GM23338 (cell line): ENCODE measurements around the gene CD46. TPM values are rescaled to one million over a fixed set of nuclear protein-coding genes. Genes with fewer than 3 reads are reported as not detected.

ENCODE experiments used
- ATAC-seq: fragments of 200-7000 bp; cut with Tn5 transposase; 3 replicates; pipeline ENCODE4 v1.9.1; 2020
- DNase-seq: peaks from one replicate; pipeline ENCODE4 v3.0.0-alpha.2; 2015; ENCODE audit warnings: low spot score
- H2AFZ ChIP-seq: fragments of 200-600 bp; sonication (generic); 2 replicates; pipeline ENCODE4 v1.8.0; 2016; ENCODE audit warnings: antibody characterized with exemption, mild to moderate bottlenecking, moderate library complexity
- H3F3A ChIP-seq: fragments of 200-600 bp; sonication (generic); replicated peaks from 2 replicates; pipeline ENCODE4 v1.8.0; 2017; ENCODE audit warnings: antibody characterized with exemption, mixed run types, low read depth
- H3K27ac ChIP-seq: fragments of 200-600 bp; sonication (generic); 2 replicates; pipeline ENCODE4 v1.6.1; 2016; ENCODE audit warnings: low read depth
- H3K27me3 ChIP-seq: fragments of 200-600 bp; sonication (generic); 2 replicates; pipeline ENCODE4 v1.8.0; 2016; ENCODE audit warnings: mild to moderate bottlenecking, mixed run types, moderate library complexity; ENCODE audit not compliant: insufficient read depth
- H3K36me3 ChIP-seq: fragments of 200-600 bp; sonication (generic); 2 replicates; pipeline ENCODE4 v1.8.0; 2016; ENCODE audit warnings: mild to moderate bottlenecking; ENCODE audit not compliant: insufficient read depth
- H3K4me1 ChIP-seq: fragments of 200-600 bp; sonication (generic); 2 replicates; pipeline ENCODE4 v1.8.0; 2016; ENCODE audit warnings: mild to moderate bottlenecking, moderate library complexity; ENCODE audit not compliant: insufficient read depth
- H3K4me2 ChIP-seq: fragments of 200-600 bp; sonication (generic); 2 replicates; pipeline ENCODE4 v1.7.1; 2017; ENCODE audit warnings: mixed run types
- H3K4me3 ChIP-seq: fragments of 200-600 bp; sonication (generic); 2 replicates; pipeline ENCODE4 v1.6.1; 2016; ENCODE audit warnings: mixed run types
- H3K79me2 ChIP-seq: fragments of 200-600 bp; sonication (generic); replicated peaks from 2 replicates; pipeline ENCODE4 v1.8.0; 2017; ENCODE audit warnings: mild to moderate bottlenecking; ENCODE audit not compliant: insufficient read depth
- H3K9me2 ChIP-seq: fragments of 200-600 bp; sonication (generic); 2 replicates; pipeline ENCODE4 v1.8.0; 2017; ENCODE audit not compliant: insufficient read depth
- H4K20me1 ChIP-seq: fragments of 200-600 bp; sonication (generic); replicated peaks from 2 replicates; pipeline ENCODE4 v1.8.0; 2017; ENCODE audit warnings: mild to moderate bottlenecking; ENCODE audit not compliant: insufficient read depth
- H3K27ac Mint-ChIP-seq: 2 replicates; pipeline ENCODE4 v1.8.0; 2020; ENCODE audit warnings: inconsistent platforms, mild to moderate bottlenecking, moderate library complexity, mixed read lengths
- H3K27me3 Mint-ChIP-seq: 3 replicates; pipeline ENCODE4 v1.8.0; 2022; ENCODE audit warnings: low read depth, mild to moderate bottlenecking, moderate library complexity, mixed read lengths, inconsistent platforms; ENCODE audit not compliant: insufficient read depth, poor library complexity
- H3K36me3 Mint-ChIP-seq: 3 replicates; pipeline ENCODE4 v1.8.0; 2021; ENCODE audit warnings: low read depth, mild to moderate bottlenecking, inconsistent platforms, moderate library complexity, mixed read lengths
- H3K4me1 Mint-ChIP-seq: 3 replicates; pipeline ENCODE4 v1.8.0; 2020; ENCODE audit warnings: mild to moderate bottlenecking, inconsistent platforms, mixed read lengths
- H3K4me3 Mint-ChIP-seq: 3 replicates; pipeline ENCODE4 v1.8.0; 2021; ENCODE audit warnings: moderate library complexity, mild to moderate bottlenecking, inconsistent platforms, mixed read lengths
- H3K9me3 Mint-ChIP-seq: 3 replicates; pipeline ENCODE4 v1.8.0; 2020; ENCODE audit warnings: moderate library complexity, mild to moderate bottlenecking, inconsistent platforms, mixed read lengths
- CREB1 ChIP-seq: fragments of 250-450 bp; sonication (Bioruptor Pico); IDR thresholded peaks from 2 replicates; pipeline ENCODE4 v1.5.0; 2020; ENCODE audit warnings: low read depth, mild to moderate bottlenecking, moderate library complexity
- EZH2 ChIP-seq: fragments of 200-600 bp; sonication (generic); IDR thresholded peaks from one replicate; pipeline ENCODE4 v1.8.0; 2017; ENCODE audit warnings: antibody characterized with exemption, mild to moderate bottlenecking, low read depth; ENCODE audit not compliant: unreplicated experiment
- JUNB ChIP-seq: IDR thresholded peaks from one replicate; pipeline ENCODE4 v1.6.1; 2016; ENCODE audit warnings: antibody characterized with exemption; ENCODE audit not compliant: unreplicated experiment
- NANOG ChIP-seq: IDR thresholded peaks from 2 replicates; pipeline ENCODE4 v1.6.1; 2016; ENCODE audit warnings: antibody characterized with exemption, borderline replicate concordance
- POLR2AphosphoS5 ChIP-seq: IDR thresholded peaks from 2 replicates; pipeline ENCODE4 v1.6.1; 2016; ENCODE audit warnings: antibody characterized with exemption, low read depth
- STAT1 ChIP-seq: IDR thresholded peaks from one replicate; pipeline ENCODE4 v1.6.1; 2016; ENCODE audit warnings: antibody characterized with exemption; ENCODE audit not compliant: unreplicated experiment
- ZNF114 ChIP-seq: fragments of 250-450 bp; sonication (Bioruptor Pico); IDR thresholded peaks from 2 replicates; pipeline ENCODE4 v1.5.0; 2020; ENCODE audit warnings: mild to moderate bottlenecking, moderate library complexity
- ZNF331 ChIP-seq: fragments of 250-450 bp; sonication (Bioruptor Pico); IDR thresholded peaks from 2 replicates; pipeline ENCODE4 v1.5.0; 2020; ENCODE audit warnings: low read depth, mild to moderate bottlenecking, moderate library complexity
- polyA plus RNA-seq: library from polyadenylated mRNA; unstranded; fragments of >200 nt; fragmentation: Nextera tagmentation; extraction: Ambion mirVana; gene quantifications from 2 replicates; pipeline ENCODE4 v1.2.1, GENCODE V29; 2016
- total RNA-seq: library from RNA; depleted of rRNA; stranded (reverse); fragments of >200 nt; shearing (Covaris generic); gene quantifications from 2 replicates; pipeline ENCODE4 v1.2.3, GENCODE V29; 2014
- TF ChIP-seq, protein P1 (sequence below), 2 experiments: fragments of 200-600 bp in 1 of 2; sonication (generic) in 1 of 2; conservative IDR thresholded peaks; 2 replicates each; pipeline versions ENCODE4 v1.5.1 to v1.6.1; 2016 to 2017; ENCODE audit warnings: antibody characterized with exemption in 2 of 2, low read depth in 2 of 2, mild to moderate bottlenecking in 2 of 2, moderate library complexity in 1 of 2
- TF ChIP-seq, protein P2 (sequence below): IDR thresholded peaks from one replicate; pipeline ENCODE4 v1.6.1; 2018; ENCODE audit warnings: antibody characterized with exemption; ENCODE audit not compliant: unreplicated experiment
- TF ChIP-seq, protein P3 (sequence below): fragments of 250-450 bp; sonication (Bioruptor Pico); IDR thresholded peaks from 2 replicates; pipeline ENCODE4 v1.5.0; 2020; ENCODE audit warnings: mild to moderate bottlenecking, moderate library complexity

The CD46 gene
- total and polyA plus RNA-seq, 2 experiments from 2014 or later = 199 to 209 TPM

DNA sequence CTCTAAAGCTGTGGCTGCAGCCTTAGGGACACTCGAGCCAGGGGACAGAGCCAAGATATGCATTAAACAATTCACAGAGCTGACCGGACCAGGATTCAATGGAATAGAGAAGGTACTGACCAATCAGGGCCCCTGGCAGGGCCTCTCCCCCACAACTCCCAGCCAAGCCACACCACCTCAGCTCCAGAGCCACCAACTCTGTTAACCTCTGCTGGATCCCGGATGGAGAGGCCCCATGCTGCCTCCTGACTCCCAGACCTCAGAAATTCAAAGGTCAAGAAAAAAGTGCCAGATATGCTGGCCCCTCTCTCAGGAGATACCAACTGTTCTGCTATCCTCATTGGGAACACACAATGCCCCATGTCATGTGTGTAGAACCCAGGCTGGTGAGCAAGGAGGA is 62.1 kb downstream of the CD46 start:
- Histone ChIP-seq H3F3A (no peaks in the 10 kb centered on the region), H3K4me1 (no peaks in the 10 kb centered on the region), H3K4me2 (no peak overlapping the region), H3K27ac (no peak overlapping the region), H4K20me1 (no peaks in the 10 kb centered on the region), H3K27me3 (no peaks in the 10 kb centered on the region), H3K9me2 (no peaks in the 10 kb centered on the region), H2AFZ (no peak overlapping the region), H3K36me3 (no peaks in the 10 kb centered on the region), H3K79me2 (no peaks in the 10 kb centered on the region), H3K4me3 (no peak overlapping the region)
- TF ChIP-seq NANOG (no peak), JUNB (no peak), ZNF114 (CRISPR knock-in tag) (no peak), POLR2AphosphoS5 (no peak), ZNF331 (CRISPR knock-in tag) (no peak), EZH2 (no peak), STAT1 (no peak), CREB1 (no peak)
- TF ChIP-seq, protein P1, sequence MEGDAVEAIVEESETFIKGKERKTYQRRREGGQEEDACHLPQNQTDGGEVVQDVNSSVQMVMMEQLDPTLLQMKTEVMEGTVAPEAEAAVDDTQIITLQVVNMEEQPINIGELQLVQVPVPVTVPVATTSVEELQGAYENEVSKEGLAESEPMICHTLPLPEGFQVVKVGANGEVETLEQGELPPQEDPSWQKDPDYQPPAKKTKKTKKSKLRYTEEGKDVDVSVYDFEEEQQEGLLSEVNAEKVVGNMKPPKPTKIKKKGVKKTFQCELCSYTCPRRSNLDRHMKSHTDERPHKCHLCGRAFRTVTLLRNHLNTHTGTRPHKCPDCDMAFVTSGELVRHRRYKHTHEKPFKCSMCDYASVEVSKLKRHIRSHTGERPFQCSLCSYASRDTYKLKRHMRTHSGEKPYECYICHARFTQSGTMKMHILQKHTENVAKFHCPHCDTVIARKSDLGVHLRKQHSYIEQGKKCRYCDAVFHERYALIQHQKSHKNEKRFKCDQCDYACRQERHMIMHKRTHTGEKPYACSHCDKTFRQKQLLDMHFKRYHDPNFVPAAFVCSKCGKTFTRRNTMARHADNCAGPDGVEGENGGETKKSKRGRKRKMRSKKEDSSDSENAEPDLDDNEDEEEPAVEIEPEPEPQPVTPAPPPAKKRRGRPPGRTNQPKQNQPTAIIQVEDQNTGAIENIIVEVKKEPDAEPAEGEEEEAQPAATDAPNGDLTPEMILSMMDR (conservative IDR thresholded peaks at IDR 0.05; ENCODE audit: low read depth in 2 of 2) = no peak
- TF ChIP-seq, protein P2, sequence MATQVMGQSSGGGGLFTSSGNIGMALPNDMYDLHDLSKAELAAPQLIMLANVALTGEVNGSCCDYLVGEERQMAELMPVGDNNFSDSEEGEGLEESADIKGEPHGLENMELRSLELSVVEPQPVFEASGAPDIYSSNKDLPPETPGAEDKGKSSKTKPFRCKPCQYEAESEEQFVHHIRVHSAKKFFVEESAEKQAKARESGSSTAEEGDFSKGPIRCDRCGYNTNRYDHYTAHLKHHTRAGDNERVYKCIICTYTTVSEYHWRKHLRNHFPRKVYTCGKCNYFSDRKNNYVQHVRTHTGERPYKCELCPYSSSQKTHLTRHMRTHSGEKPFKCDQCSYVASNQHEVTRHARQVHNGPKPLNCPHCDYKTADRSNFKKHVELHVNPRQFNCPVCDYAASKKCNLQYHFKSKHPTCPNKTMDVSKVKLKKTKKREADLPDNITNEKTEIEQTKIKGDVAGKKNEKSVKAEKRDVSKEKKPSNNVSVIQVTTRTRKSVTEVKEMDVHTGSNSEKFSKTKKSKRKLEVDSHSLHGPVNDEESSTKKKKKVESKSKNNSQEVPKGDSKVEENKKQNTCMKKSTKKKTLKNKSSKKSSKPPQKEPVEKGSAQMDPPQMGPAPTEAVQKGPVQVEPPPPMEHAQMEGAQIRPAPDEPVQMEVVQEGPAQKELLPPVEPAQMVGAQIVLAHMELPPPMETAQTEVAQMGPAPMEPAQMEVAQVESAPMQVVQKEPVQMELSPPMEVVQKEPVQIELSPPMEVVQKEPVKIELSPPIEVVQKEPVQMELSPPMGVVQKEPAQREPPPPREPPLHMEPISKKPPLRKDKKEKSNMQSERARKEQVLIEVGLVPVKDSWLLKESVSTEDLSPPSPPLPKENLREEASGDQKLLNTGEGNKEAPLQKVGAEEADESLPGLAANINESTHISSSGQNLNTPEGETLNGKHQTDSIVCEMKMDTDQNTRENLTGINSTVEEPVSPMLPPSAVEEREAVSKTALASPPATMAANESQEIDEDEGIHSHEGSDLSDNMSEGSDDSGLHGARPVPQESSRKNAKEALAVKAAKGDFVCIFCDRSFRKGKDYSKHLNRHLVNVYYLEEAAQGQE = no peak
- TF ChIP-seq, protein P3, sequence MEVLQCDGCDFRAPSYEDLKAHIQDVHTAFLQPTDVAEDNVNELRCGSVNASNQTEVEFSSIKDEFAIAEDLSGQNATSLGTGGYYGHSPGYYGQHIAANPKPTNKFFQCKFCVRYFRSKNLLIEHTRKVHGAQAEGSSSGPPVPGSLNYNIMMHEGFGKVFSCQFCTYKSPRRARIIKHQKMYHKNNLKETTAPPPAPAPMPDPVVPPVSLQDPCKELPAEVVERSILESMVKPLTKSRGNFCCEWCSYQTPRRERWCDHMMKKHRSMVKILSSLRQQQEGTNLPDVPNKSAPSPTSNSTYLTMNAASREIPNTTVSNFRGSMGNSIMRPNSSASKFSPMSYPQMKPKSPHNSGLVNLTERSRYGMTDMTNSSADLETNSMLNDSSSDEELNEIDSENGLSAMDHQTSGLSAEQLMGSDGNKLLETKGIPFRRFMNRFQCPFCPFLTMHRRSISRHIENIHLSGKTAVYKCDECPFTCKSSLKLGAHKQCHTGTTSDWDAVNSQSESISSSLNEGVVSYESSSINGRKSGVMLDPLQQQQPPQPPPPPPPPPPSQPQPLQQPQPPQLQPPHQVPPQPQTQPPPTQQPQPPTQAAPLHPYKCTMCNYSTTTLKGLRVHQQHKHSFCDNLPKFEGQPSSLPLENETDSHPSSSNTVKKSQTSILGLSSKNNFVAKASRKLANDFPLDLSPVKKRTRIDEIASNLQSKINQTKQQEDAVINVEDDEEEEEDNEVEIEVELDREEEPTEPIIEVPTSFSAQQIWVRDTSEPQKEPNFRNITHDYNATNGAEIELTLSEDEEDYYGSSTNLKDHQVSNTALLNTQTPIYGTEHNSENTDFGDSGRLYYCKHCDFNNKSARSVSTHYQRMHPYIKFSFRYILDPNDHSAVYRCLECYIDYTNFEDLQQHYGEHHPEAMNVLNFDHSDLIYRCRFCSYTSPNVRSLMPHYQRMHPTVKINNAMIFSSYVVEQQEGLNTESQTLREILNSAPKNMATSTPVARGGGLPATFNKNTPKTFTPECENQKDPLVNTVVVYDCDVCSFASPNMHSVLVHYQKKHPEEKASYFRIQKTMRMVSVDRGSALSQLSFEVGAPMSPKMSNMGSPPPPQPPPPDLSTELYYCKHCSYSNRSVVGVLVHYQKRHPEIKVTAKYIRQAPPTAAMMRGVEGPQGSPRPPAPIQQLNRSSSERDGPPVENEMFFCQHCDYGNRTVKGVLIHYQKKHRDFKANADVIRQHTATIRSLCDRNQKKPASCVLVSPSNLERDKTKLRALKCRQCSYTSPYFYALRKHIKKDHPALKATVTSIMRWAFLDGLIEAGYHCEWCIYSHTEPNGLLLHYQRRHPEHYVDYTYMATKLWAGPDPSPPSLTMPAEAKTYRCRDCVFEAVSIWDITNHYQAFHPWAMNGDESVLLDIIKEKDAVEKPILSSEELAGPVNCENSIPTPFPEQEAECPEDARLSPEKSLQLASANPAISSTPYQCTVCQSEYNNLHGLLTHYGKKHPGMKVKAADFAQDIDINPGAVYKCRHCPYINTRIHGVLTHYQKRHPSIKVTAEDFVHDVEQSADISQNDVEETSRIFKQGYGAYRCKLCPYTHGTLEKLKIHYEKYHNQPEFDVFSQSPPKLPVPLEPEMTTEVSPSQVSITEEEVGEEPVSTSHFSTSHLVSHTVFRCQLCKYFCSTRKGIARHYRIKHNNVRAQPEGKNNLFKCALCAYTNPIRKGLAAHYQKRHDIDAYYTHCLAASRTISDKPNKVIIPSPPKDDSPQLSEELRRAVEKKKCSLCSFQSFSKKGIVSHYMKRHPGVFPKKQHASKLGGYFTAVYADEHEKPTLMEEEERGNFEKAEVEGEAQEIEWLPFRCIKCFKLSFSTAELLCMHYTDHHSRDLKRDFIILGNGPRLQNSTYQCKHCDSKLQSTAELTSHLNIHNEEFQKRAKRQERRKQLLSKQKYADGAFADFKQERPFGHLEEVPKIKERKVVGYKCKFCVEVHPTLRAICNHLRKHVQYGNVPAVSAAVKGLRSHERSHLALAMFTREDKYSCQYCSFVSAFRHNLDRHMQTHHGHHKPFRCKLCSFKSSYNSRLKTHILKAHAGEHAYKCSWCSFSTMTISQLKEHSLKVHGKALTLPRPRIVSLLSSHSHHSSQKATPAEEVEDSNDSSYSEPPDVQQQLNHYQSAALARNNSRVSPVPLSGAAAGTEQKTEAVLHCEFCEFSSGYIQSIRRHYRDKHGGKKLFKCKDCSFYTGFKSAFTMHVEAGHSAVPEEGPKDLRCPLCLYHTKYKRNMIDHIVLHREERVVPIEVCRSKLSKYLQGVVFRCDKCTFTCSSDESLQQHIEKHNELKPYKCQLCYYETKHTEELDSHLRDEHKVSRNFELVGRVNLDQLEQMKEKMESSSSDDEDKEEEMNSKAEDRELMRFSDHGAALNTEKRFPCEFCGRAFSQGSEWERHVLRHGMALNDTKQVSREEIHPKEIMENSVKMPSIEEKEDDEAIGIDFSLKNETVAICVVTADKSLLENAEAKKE (CRISPR knock-in tag) = no peak
- Mint-ChIP-seq H3K36me3 (no peaks in the 10 kb centered on the region; the same call in 2 of the 3 replicates), H3K27me3 (peaks cover 14% of the 10 kb centered on the region), H3K9me3 (no peaks in the 10 kb centered on the region), H3K4me1 (peaks cover 6% of the 10 kb centered on the region; the same call in 1 of the 3 replicates), H3K4me3 (no peak overlapping the region), H3K27ac (no peak overlapping the region)
- no peak for DNase-seq
- no peak for ATAC-seq
